ENCODE results near the gene CAMK1D.

GRCh38 chr10:12819071-12819470 lies 469.7 kb downstream of the CAMK1D start:
- TF ChIP-seq CTCF (IDR thresholded peaks at IDR 0.05) (no peak), TAF1 (IDR thresholded peaks at IDR 0.05; ENCODE audit: borderline replicate concordance, low read depth, low read length) (no peak), TCF12 (IDR thresholded peaks at IDR 0.05) (no peak), SIN3A (IDR thresholded peaks at IDR 0.05; ENCODE audit: borderline replicate concordance, low read depth, low read length) (no peak), MAX (IDR thresholded peaks at IDR 0.05; ENCODE audit: low read depth) (no peak)

Data from SK-N-SH (cell line).